Prostate gland (tissue), 2 donors: Measurements from ENCODE around the gene AMFR. TPM values are rescaled to one million over a fixed set of nuclear protein-coding genes. Genes with fewer than 3 reads are reported as not detected.
"Not testable (repeated sequence)": the region's sequence is repeated elsewhere in the genome, so short reads cannot be mapped to it uniquely, and the experiment has no call there.

Experiments used
- DNase-seq: peaks from one replicate; pipeline ENCODE4 v3.0.0-alpha.2; 2019; ENCODE audit warnings: low spot score
- H3K27ac ChIP-seq, 2 donors: fragments of 200-600 bp; sonication (generic); 2 replicates each; pipeline ENCODE4 v1.5.1; 2017 to 2019
- H3K27me3 ChIP-seq: fragments of 200-600 bp; sonication (generic); replicated peaks from 2 replicates; pipeline ENCODE4 v1.5.1; 2019; ENCODE audit not compliant: insufficient read depth
- H3K36me3 ChIP-seq, 2 donors: fragments of 200-600 bp; sonication (generic); 1 replicate in 1 of 2; 2 replicates in 1 of 2; pipeline versions ENCODE4 v1.5.1 to v1.8.1; 2017 to 2019
- H3K4me1 ChIP-seq: fragments of 200-600 bp; sonication (generic); replicated peaks from 2 replicates; pipeline ENCODE4 v1.5.1; 2019
- H3K4me3 ChIP-seq, 2 donors: fragments of 200-600 bp; sonication (generic); 2 replicates each; pipeline ENCODE4 v1.5.1; 2017 to 2019
- H3K9me3 ChIP-seq: fragments of 200-600 bp; sonication (generic); 2 replicates; pipeline ENCODE4 v1.5.1; 2017
- POLR2A ChIP-seq: fragments of 450-650 bp; IDR thresholded peaks from one replicate; pipeline ENCODE4 v1.6.1; 2016; ENCODE audit warnings: antibody characterized with exemption, mild to moderate bottlenecking
- POLR2AphosphoS5 ChIP-seq: sonication (generic); formaldehyde crosslinking; IDR thresholded peaks from one replicate; pipeline ENCODE4 v1.6.1; 2017; ENCODE audit warnings: antibody characterized with exemption
- WGBS: methylation state at CpG from one replicate; pipeline ENCODE4 v1.1.5; 2018; 5-methylcytosine and 5-hydroxymethylcytosine counted together
- intact Hi-C: fragments of 100-400 bp; cut with DNase I; formaldehyde crosslinking; loops from one replicate; pipeline ENCODE4 v1.14.2; 2022
- total RNA-seq, 2 donors: library from RNA; depleted of rRNA; stranded (reverse); fragments of >200 nt; gene quantifications; one replicate each; pipeline ENCODE4 v1.1.0, GENCODE V29; 2016
- TF ChIP-seq, protein P1 (sequence below), 4 experiments: fragments of 200-600 bp in 2 of 4; fragments of 450-650 bp in 2 of 4; sonication (generic) in 2 of 4; IDR thresholded peaks; 1 replicate in 3 of 4; 2 replicates in 1 of 4; pipeline ENCODE4 v1.5.1; 2016 to 2019; ENCODE audit warnings: antibody characterized with exemption in 4 of 4, mild to moderate bottlenecking in 2 of 4, moderate library complexity in 2 of 4

The AMFR gene
- total RNA-seq, 2 donors from 2014 or later = 123 to 261 TPM

DNA sequence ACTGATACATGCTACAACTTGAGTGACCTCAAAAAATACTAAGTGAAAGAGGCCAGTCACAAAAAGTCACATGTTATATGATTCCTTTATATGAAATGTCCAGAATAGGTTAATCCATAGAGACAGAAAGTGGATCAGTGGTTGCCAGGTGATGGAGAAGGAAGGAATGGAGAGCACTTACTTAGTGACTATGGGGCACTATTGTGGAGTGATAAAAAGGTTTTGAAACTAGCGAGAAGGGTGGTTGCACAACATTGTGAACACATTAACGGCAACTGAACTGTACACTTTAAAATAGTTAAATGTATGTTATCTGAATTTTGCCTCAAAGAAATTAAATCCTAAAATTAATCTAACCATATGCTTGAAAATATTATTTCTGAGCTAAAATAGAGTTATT lies 25.9 kb downstream of the AMFR start:
- Histone ChIP-seq H3K27me3 (no peaks in the 10 kb centered on the region), H3K36me3 (peaks cover 0 to 5% of the 10 kb centered on the region in 2 donors), H3K4me3 (no peak overlapping the region), H3K9me3 (no peaks in the 10 kb centered on the region), H3K27ac (no peak overlapping the region), H3K4me1 (no peaks in the 10 kb centered on the region)
- TF ChIP-seq, protein P1, sequence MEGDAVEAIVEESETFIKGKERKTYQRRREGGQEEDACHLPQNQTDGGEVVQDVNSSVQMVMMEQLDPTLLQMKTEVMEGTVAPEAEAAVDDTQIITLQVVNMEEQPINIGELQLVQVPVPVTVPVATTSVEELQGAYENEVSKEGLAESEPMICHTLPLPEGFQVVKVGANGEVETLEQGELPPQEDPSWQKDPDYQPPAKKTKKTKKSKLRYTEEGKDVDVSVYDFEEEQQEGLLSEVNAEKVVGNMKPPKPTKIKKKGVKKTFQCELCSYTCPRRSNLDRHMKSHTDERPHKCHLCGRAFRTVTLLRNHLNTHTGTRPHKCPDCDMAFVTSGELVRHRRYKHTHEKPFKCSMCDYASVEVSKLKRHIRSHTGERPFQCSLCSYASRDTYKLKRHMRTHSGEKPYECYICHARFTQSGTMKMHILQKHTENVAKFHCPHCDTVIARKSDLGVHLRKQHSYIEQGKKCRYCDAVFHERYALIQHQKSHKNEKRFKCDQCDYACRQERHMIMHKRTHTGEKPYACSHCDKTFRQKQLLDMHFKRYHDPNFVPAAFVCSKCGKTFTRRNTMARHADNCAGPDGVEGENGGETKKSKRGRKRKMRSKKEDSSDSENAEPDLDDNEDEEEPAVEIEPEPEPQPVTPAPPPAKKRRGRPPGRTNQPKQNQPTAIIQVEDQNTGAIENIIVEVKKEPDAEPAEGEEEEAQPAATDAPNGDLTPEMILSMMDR (IDR thresholded peaks at IDR 0.05) = no peak
- TF ChIP-seq POLR2A (no peak), POLR2AphosphoS5 (no peak)
- WGBS = 93% methylated on average over 2 of the region's 2 CpGs
- DNase-seq = no peak
- intact Hi-C loops = no loop called here

DNA sequence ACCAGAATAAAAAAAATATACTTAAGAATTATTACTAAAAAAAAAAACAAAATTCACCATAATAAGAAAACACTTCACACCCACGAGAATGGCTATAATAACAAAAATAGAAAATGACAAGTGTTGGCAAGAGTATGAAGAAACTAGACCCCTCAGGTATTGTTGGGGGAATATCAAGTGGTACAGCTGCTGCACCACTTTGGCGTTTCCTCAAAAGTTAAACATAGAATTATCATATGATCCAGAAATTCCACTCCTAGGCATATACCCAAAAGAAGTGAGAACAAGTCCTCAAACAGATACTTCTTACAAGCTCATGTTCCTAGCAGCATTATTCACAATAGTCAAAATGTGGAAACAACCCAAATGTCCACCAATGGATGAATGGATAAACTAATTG lies 26.3 kb downstream of the AMFR start:
- intact Hi-C loops = no loop called here
- Histone ChIP-seq H3K4me3 (no peak overlapping the region), H3K4me1 (no peaks in the 10 kb centered on the region), H3K9me3 (no peaks in the 10 kb centered on the region), H3K27ac (no peak overlapping the region), H3K27me3 (no peaks in the 10 kb centered on the region), H3K36me3 (peaks cover 0 to 5% of the 10 kb centered on the region in 2 donors)
- no peak for DNase-seq
- WGBS = 67% methylated on average over 2 of the region's 2 CpGs
- TF ChIP-seq, protein P1 (IDR thresholded peaks at IDR 0.05) = no peak
- TF ChIP-seq POLR2AphosphoS5 = no peak
- no peak for TF ChIP-seq POLR2A

DNA sequence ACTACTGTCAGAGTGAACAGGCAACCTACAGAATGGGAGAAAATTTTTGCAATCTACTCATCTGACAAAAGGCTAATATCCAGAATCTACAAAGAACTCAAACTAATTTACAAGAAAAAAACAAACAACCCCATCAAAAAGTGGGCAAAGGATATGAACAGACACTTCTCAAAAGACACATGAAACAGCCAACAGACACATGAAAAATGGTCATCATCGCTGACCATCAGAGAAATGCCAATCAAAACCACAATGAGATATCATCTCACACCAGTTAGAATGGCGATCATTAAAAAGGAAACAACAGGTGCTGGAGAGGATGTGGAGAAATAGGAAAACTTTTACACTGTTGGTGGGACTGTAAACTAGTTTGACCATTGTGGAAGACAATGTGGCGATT lies 28.6 kb downstream of the AMFR start:
- H3K36me3 ChIP-seq, intact Hi-C loops, DNase-seq, H3K4me1 ChIP-seq, H3K27ac ChIP-seq, H3K27me3 ChIP-seq, H3K9me3 ChIP-seq, H3K4me3 ChIP-seq: not testable (repeated sequence)
- WGBS = 97% methylated on average over 3 of the region's 3 CpGs

- Histone ChIP-seq H3K27ac (no peak overlapping the region), H3K9me3 (no peaks in the 10 kb centered on the region), H3K27me3 (no peaks in the 10 kb centered on the region), H3K4me3 (no peak overlapping the region), H3K4me1 (no peaks in the 10 kb centered on the region), H3K36me3 (peaks cover 0 to 3% of the 10 kb centered on the region in 2 donors)
- TF ChIP-seq, protein P1 (IDR thresholded peaks at IDR 0.05) = no peak
- TF ChIP-seq POLR2A = no peak
- TF ChIP-seq POLR2AphosphoS5 = no peak
- no peak for DNase-seq
- intact Hi-C loops = no loop called here
- WGBS = 88% methylated on average over 3 of the region's 3 CpGs
These were observed 35.8 kb downstream of the AMFR start for GRCh38 chr16:56389554-56389953.

DNA sequence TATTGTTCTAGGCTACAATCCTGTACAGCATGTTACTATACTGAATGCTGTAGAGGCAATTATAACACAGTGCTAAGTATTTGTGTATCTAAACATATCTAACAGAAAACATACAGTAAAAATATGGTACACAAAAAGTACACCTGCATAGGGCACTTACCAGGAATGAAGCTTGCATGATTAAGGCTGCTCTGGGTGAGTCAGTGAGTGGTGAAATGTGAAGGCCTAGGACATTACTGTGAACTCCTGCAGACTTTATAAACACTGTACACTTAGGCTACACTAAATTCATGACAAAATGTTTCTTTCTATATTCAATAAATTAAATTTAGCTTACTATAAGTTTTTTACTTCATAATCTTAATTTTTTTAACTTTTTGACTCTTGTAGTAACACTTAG lies 37.1 kb downstream of the AMFR start:
- Histone ChIP-seq H3K9me3 (no peaks in the 10 kb centered on the region), H3K4me3 (no peak overlapping the region), H3K4me1 (no peaks in the 10 kb centered on the region), H3K27ac (no peak overlapping the region), H3K27me3 (no peaks in the 10 kb centered on the region), H3K36me3 (peaks cover 3% of the 10 kb centered on the region in 2 donors)
- no peak for DNase-seq
- TF ChIP-seq POLR2AphosphoS5 (no peak), POLR2A (no peak)
- TF ChIP-seq, protein P1 (IDR thresholded peaks at IDR 0.05) = no peak
- intact Hi-C loops = no loop called here
